Astrocyte of the spinal cord (primary cell): Measurements from ENCODE around the gene SAC3D1.

ENCODE experiments used
- DNase-seq: peaks from one replicate; pipeline ENCODE4 v3.0.0; 2011; ENCODE audit warnings: low read depth, low spot score
- H3K4me3 ChIP-seq: 2 replicates; pipeline ENCODE4 v1.5.1; 2011; ENCODE audit warnings: low read depth, mild to moderate bottlenecking, low read length, moderate library complexity
- CTCF ChIP-seq: IDR thresholded peaks from 2 replicates; pipeline ENCODE4 v1.5.1; 2012; ENCODE audit warnings: low read depth, mild to moderate bottlenecking, low read length, inconsistent platforms
- in situ Hi-C: cut with HindIII; loops from 2 replicates; pipeline ENCODE4 v1.10.0; 2017; ENCODE audit warnings: low sequenced_read_pairs

The SAC3D1 gene

GRCh38 chr11:65036931-65037330 lies 4.1 kb upstream of the SAC3D1 start:
- no peak for DNase-seq
- in situ Hi-C loops: no loop called here
- TF ChIP-seq CTCF: no peak
- H3K4me3 ChIP-seq: no peak overlapping the region

- DNase-seq: no peak
- peak overlapping the region; percentile 57 for H3K4me3 ChIP-seq
- in situ Hi-C loops: no loop called here
- no peak for TF ChIP-seq CTCF
Observed at GRCh38 chr11:65040520-65040846, 527 bp upstream of the SAC3D1 start.

- no peak for TF ChIP-seq CTCF
- no peak for DNase-seq
- H3K4me3 ChIP-seq: no peak overlapping the region
- in situ Hi-C loops: no loop called here
Observed at GRCh38 chr11:65042891-65043290, 1.9 kb downstream of the SAC3D1 start.

- H3K4me3 ChIP-seq: no peak overlapping the region
- no peak for TF ChIP-seq CTCF
- no peak for DNase-seq
- in situ Hi-C loops: no loop called here
Observed at GRCh38 chr11:65043881-65044501, 3.0 kb downstream of the SAC3D1 start.

GRCh38 chr11:65045061-65045460 lies 4.1 kb downstream of the SAC3D1 start:
- no peak overlapping the region for H3K4me3 ChIP-seq
- no peak for DNase-seq
- in situ Hi-C loops: no loop called here
- TF ChIP-seq CTCF: no peak

GRCh38 chr11:65045728-65046127 lies 4.7 kb downstream of the SAC3D1 start:
- no peak overlapping the region for H3K4me3 ChIP-seq
- DNase-seq: no peak
- no peak for TF ChIP-seq CTCF
- in situ Hi-C loops: no loop called here
